ENCODE results near the gene EPB41L4B.

DNA sequence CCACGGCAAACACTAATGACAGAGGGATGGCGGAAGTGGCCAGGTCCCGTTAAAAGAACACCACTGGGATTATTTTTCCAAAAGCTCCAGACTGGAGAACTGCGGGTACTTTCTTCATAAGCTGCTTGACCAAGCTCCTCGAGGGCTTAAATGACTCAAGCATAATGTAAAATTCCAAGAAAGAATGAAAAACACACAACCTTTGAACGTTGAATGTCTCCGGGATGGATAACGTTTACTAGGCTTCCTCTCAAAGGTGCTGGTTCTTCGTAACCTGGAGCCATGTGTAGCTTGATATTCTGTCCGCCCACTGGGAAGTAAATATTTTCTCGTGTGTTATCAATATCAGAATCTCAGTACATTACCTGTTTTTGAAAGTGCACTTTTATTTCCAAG is 67.6 kb downstream of the EPB41L4B start:
- TF ChIP-seq CTCF (IDR thresholded peaks at IDR 0.05; ENCODE audit: low read depth, low read length) (no peak), EZH2phosphoT487 (IDR thresholded peaks at IDR 0.05; ENCODE audit: low read depth) (no peak)
